ENCODE results near the gene HERC4. TPM values are rescaled to one million over a fixed set of nuclear protein-coding genes. Genes with fewer than 3 reads are reported as not detected.

The HERC4 gene, protein sequence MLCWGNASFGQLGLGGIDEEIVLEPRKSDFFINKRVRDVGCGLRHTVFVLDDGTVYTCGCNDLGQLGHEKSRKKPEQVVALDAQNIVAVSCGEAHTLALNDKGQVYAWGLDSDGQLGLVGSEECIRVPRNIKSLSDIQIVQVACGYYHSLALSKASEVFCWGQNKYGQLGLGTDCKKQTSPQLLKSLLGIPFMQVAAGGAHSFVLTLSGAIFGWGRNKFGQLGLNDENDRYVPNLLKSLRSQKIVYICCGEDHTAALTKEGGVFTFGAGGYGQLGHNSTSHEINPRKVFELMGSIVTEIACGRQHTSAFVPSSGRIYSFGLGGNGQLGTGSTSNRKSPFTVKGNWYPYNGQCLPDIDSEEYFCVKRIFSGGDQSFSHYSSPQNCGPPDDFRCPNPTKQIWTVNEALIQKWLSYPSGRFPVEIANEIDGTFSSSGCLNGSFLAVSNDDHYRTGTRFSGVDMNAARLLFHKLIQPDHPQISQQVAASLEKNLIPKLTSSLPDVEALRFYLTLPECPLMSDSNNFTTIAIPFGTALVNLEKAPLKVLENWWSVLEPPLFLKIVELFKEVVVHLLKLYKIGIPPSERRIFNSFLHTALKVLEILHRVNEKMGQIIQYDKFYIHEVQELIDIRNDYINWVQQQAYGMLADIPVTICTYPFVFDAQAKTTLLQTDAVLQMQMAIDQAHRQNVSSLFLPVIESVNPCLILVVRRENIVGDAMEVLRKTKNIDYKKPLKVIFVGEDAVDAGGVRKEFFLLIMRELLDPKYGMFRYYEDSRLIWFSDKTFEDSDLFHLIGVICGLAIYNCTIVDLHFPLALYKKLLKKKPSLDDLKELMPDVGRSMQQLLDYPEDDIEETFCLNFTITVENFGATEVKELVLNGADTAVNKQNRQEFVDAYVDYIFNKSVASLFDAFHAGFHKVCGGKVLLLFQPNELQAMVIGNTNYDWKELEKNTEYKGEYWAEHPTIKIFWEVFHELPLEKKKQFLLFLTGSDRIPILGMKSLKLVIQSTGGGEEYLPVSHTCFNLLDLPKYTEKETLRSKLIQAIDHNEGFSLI
- 10 to 100 TPM; 71.5 to 76.5 TPM for total RNA-seq

- H3K27ac Mint-ChIP-seq, result peak within 1 kb of the TSS; percentile 88
- H3K9me3 Mint-ChIP-seq, result no peaks in the 10 kb centered on the region
- H3K4me1 Mint-ChIP-seq, result peaks cover 29% of the 10 kb centered on the region
- H3K27me3 Mint-ChIP-seq, result no peaks in the 10 kb centered on the region
- POLR2A ChIA-PET, result interaction anchor here (0.6 kb wide), 1 partner anchor 257 kb away, joined by 4 read pairs; the partner anchor contains the start of gene HNRNPH3
- DNase-seq (peak; percentile 91), ATAC-seq (ENCODE audit: low read depth) (peak; percentile 89)
- peaks cover 15% of the 10 kb centered on the region for H3K36me3 Mint-ChIP-seq
- H3K4me3 Mint-ChIP-seq, result peak within 1 kb of the TSS; percentile 91
Measured at GRCh38 chr10:68074775-68075549, at the start of gene HERC4. Gene HERC4, minus strand, starts transcription at chr10:68075283. Its CDS starts 2,175 bp downstream, at chr10:68073108.

- H3K4me1 Mint-ChIP-seq, result no peaks in the 10 kb centered on the region
- no peaks in the 10 kb centered on the region for H3K36me3 Mint-ChIP-seq
- no peaks in the 10 kb centered on the region for H3K9me3 Mint-ChIP-seq
- H3K27me3 Mint-ChIP-seq, result peaks cover 23% of the 10 kb centered on the region
- H3K27ac Mint-ChIP-seq, result no peak overlapping the region
- no peak overlapping the region for H3K4me3 Mint-ChIP-seq
- DNase-seq, result no peak
- POLR2A ChIA-PET, result no interaction called here
- ATAC-seq (ENCODE audit: low read depth), result no peak
Measured at GRCh38 chr10:68124718-68125117, 49.6 kb upstream of the HERC4 start.

GRCh38 chr10:68121852-68122251 is 46.8 kb upstream of the HERC4 start:
- H3K4me1 Mint-ChIP-seq, result no peaks in the 10 kb centered on the region
- no peaks in the 10 kb centered on the region for H3K9me3 Mint-ChIP-seq
- no peak for ATAC-seq (ENCODE audit: low read depth)
- H3K36me3 Mint-ChIP-seq, result no peaks in the 10 kb centered on the region
- peaks cover 24% of the 10 kb centered on the region for H3K27me3 Mint-ChIP-seq
- no peak overlapping the region for H3K27ac Mint-ChIP-seq
- DNase-seq, result no peak
- no peak overlapping the region for H3K4me3 Mint-ChIP-seq
- POLR2A ChIA-PET, result no interaction called here

DNA sequence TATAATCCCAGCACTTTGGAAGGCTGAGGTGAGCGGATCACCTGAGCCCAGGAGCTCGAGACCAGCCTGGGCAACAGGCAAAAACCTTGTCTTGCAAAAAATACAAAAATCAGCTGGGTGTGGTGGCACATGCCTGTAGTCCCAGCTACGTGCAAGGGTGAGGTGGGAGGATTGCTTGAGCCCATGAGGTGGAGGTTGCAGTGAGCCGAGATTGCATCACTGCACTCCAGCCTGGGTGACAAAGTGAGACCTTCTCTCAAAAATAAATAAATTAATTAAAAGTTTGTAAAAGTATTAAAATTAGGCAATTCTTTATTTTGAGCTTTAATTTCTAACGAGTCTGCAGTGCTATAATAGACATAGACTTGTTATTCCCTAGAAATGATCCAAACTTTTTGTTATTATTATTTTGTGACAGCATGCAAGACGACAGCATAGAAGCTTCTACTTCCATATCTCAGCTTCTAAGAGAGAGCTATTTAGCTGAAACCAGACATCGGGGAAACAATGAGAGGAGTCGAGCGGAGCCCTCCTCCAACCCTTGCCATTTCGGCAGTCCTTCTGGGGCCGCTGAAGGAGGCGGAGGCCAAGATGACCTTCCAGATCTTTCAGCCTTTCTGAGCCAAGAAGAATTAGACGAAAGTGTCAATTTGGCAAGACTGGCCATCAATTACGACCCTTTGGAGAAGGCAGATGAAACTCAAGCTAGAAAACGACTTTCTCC is 46.1 kb upstream of the HERC4 start:
- ATAC-seq (ENCODE audit: low read depth) (no peak), DNase-seq (no peak)
- H3K27me3 Mint-ChIP-seq, result peaks cover 21% of the 10 kb centered on the region
- H3K27ac Mint-ChIP-seq, result no peak overlapping the region
- no peaks in the 10 kb centered on the region for H3K9me3 Mint-ChIP-seq
- no peak overlapping the region for H3K4me3 Mint-ChIP-seq
- no peaks in the 10 kb centered on the region for H3K4me1 Mint-ChIP-seq
- H3K36me3 Mint-ChIP-seq, result no peaks in the 10 kb centered on the region
- POLR2A ChIA-PET, result no interaction called here

DNA sequence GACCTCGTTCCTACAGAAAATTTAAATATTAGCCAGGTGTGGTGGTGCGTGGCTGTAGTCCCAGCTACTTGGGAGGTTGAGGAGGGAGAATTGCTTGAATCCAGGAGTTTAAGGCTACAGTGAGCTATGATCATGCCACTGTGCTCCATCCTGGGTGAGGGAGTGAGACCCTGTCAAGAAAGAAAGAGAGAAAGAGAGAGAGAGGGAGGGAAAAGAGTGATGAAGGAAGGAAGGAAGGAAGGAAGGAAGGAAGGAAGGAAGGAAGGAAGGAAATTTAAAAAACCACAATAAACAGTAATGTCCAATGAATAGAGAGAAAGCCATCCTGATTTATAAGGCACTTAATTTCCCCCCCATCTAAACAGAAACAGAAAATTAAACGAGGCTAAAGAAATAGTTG is 43.6 kb upstream of the HERC4 start:
- no peak overlapping the region for H3K27ac Mint-ChIP-seq
- no peaks in the 10 kb centered on the region for H3K4me1 Mint-ChIP-seq
- peaks cover 20% of the 10 kb centered on the region for H3K27me3 Mint-ChIP-seq
- no peak for ATAC-seq (ENCODE audit: low read depth)
- H3K9me3 Mint-ChIP-seq, result no peaks in the 10 kb centered on the region
- no peaks in the 10 kb centered on the region for H3K36me3 Mint-ChIP-seq
- no peak overlapping the region for H3K4me3 Mint-ChIP-seq
- POLR2A ChIA-PET, result no interaction called here
- no peak for DNase-seq

GRCh38 chr10:68112837-68113236 is 37.8 kb upstream of the HERC4 start:
- H3K27me3 Mint-ChIP-seq, result peaks cover 21% of the 10 kb centered on the region
- no peak for DNase-seq
- no peaks in the 10 kb centered on the region for H3K36me3 Mint-ChIP-seq
- H3K4me3 Mint-ChIP-seq, result no peak overlapping the region
- no peaks in the 10 kb centered on the region for H3K9me3 Mint-ChIP-seq
- no peak for ATAC-seq (ENCODE audit: low read depth)
- H3K27ac Mint-ChIP-seq, result no peak overlapping the region
- POLR2A ChIA-PET, result no interaction called here
- no peaks in the 10 kb centered on the region for H3K4me1 Mint-ChIP-seq

- no peak overlapping the region for H3K4me3 Mint-ChIP-seq
- H3K27ac Mint-ChIP-seq, result no peak overlapping the region
- ATAC-seq (ENCODE audit: low read depth) (no peak), DNase-seq (no peak)
- peaks cover 22% of the 10 kb centered on the region for H3K27me3 Mint-ChIP-seq
- no peaks in the 10 kb centered on the region for H3K4me1 Mint-ChIP-seq
- H3K36me3 Mint-ChIP-seq, result no peaks in the 10 kb centered on the region
- no peaks in the 10 kb centered on the region for H3K9me3 Mint-ChIP-seq
- POLR2A ChIA-PET, result no interaction called here
Measured at GRCh38 chr10:68111584-68111983, 36.5 kb upstream of the HERC4 start.

GRCh38 chr10:68110027-68110426 is 34.9 kb upstream of the HERC4 start:
- H3K36me3 Mint-ChIP-seq, result no peaks in the 10 kb centered on the region
- POLR2A ChIA-PET, result no interaction called here
- H3K4me3 Mint-ChIP-seq, result no peak overlapping the region

DNA sequence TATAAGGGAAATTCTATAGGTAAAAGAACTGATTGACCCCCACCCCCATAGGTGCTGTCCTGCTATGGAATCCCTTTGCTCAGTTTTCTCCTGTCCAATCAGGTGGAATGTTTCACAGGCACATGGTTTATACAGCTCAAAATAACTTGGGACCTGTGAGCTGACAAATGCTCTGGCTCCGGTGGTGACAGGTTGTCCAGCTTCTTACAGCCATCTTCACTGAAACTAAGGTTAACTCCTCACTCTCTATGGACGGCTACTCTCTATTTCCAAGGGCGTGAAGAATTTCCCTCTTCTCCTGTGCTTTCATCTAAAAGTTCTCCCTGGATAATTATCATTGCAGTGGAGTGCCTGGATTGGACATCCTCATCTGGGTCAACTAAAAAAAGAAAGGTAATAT is 34.2 kb upstream of the HERC4 start, which contains the start of gene MYPN:
MYPN (plus strand) TSS at position 158 of the 400 bp plus-strand sequence. CDS start 11,951 bp downstream, outside the sequence.
- POLR2A ChIA-PET, result no interaction called here
- no peak within 1 kb of the TSS for H3K4me3 Mint-ChIP-seq
- no peaks in the 10 kb centered on the region for H3K36me3 Mint-ChIP-seq
- ATAC-seq (ENCODE audit: low read depth) (no peak), DNase-seq (no peak)
- no peaks in the 10 kb centered on the region for H3K4me1 Mint-ChIP-seq
- H3K27ac Mint-ChIP-seq, result no peak within 1 kb of the TSS
- no peaks in the 10 kb centered on the region for H3K9me3 Mint-ChIP-seq
- peaks cover 22% of the 10 kb centered on the region for H3K27me3 Mint-ChIP-seq

More at GRCh38 chr10:68110027-68110426, 34.9 kb upstream of the HERC4 start:
- ATAC-seq (ENCODE audit: low read depth) (no peak), DNase-seq (no peak)
- Mint-ChIP-seq H3K27ac (no peak overlapping the region), H3K9me3 (no peaks in the 10 kb centered on the region), H3K4me1 (no peaks in the 10 kb centered on the region), H3K27me3 (peaks cover 22% of the 10 kb centered on the region)

GRCh38 chr10:68108653-68109052 is 33.6 kb upstream of the HERC4 start:
- Mint-ChIP-seq H3K36me3 (no peaks in the 10 kb centered on the region), H3K4me1 (no peaks in the 10 kb centered on the region), H3K4me3 (no peak overlapping the region), H3K9me3 (no peaks in the 10 kb centered on the region), H3K27me3 (peaks cover 22% of the 10 kb centered on the region), H3K27ac (no peak overlapping the region)
- POLR2A ChIA-PET, result no interaction called here
- DNase-seq (no peak), ATAC-seq (ENCODE audit: low read depth) (no peak)

GRCh38 chr10:68108051-68108450 is 33.0 kb upstream of the HERC4 start:
- POLR2A ChIA-PET, result no interaction called here
- Mint-ChIP-seq H3K36me3 (no peaks in the 10 kb centered on the region), H3K27me3 (peaks cover 26% of the 10 kb centered on the region), H3K27ac (no peak overlapping the region), H3K4me1 (no peaks in the 10 kb centered on the region), H3K4me3 (no peak overlapping the region), H3K9me3 (no peaks in the 10 kb centered on the region)
- DNase-seq (no peak), ATAC-seq (ENCODE audit: low read depth) (no peak)

- POLR2A ChIA-PET, result no interaction called here
Measured at GRCh38 chr10:68107651-68108050, 32.6 kb upstream of the HERC4 start.

More at GRCh38 chr10:68107651-68108050, 32.6 kb upstream of the HERC4 start:
- Mint-ChIP-seq H3K4me3 (no peak overlapping the region), H3K9me3 (no peaks in the 10 kb centered on the region), H3K4me1 (no peaks in the 10 kb centered on the region), H3K36me3 (no peaks in the 10 kb centered on the region), H3K27me3 (peaks cover 26% of the 10 kb centered on the region), H3K27ac (no peak overlapping the region)
- DNase-seq, result no peak
- no peak for ATAC-seq (ENCODE audit: low read depth)
